Stomach (tissue), 4 donors: ENCODE data around the gene SLC5A10.

Source experiments
- POLR2A ChIP-seq, 4 donors: fragments of 450-650 bp; IDR thresholded peaks; one replicate each; pipeline ENCODE4 v1.6.1; 2016; ENCODE audit warnings: antibody characterized with exemption in 4 of 4, control low read depth in 2 of 4, mild to moderate bottlenecking in 1 of 4, moderate library complexity in 1 of 4
- TF ChIP-seq, protein P1 (sequence below), 7 experiments: fragments of 450-650 bp in 4 of 7; fragments of 200-600 bp in 3 of 7; sonication (generic) in 3 of 7; IDR thresholded peaks; one replicate each; pipeline ENCODE4 v1.5.1; 2016 to 2019; ENCODE audit warnings: antibody characterized with exemption in 7 of 7, control low read depth in 2 of 7, mild to moderate bottlenecking in 1 of 7

GRCh38 chr17:19016881-19017280, 64.9 kb downstream of the SLC5A10 start:
- TF ChIP-seq, protein P1, sequence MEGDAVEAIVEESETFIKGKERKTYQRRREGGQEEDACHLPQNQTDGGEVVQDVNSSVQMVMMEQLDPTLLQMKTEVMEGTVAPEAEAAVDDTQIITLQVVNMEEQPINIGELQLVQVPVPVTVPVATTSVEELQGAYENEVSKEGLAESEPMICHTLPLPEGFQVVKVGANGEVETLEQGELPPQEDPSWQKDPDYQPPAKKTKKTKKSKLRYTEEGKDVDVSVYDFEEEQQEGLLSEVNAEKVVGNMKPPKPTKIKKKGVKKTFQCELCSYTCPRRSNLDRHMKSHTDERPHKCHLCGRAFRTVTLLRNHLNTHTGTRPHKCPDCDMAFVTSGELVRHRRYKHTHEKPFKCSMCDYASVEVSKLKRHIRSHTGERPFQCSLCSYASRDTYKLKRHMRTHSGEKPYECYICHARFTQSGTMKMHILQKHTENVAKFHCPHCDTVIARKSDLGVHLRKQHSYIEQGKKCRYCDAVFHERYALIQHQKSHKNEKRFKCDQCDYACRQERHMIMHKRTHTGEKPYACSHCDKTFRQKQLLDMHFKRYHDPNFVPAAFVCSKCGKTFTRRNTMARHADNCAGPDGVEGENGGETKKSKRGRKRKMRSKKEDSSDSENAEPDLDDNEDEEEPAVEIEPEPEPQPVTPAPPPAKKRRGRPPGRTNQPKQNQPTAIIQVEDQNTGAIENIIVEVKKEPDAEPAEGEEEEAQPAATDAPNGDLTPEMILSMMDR (IDR thresholded peaks at IDR 0.05): no peak
- TF ChIP-seq POLR2A (IDR thresholded peaks at IDR 0.05): no peak
